Fibroblast of the aortic adventitia (primary cell): Measurements from ENCODE around the gene DHRS1. TPM values are rescaled to one million over a fixed set of nuclear protein-coding genes. Genes with fewer than 3 reads are reported as not detected.

Experiments
- DNase-seq: peaks from one replicate; pipeline ENCODE4 v3.0.0-alpha.2; 2010; ENCODE audit warnings: low read depth
- H3K4me3 ChIP-seq: 2 replicates; pipeline ENCODE4 v1.5.1; 2011; ENCODE audit warnings: low read depth, mild to moderate bottlenecking, control low read depth, low read length, moderate library complexity
- total RNA-seq: library from RNA; depleted of rRNA; stranded (reverse); fragments of >200 nt; gene quantifications from 2 replicates; pipeline ENCODE4 v1.2.3, GENCODE V29; 2012; ENCODE audit warnings: low replicate concordance
- TF ChIP-seq, protein P1 (sequence below): IDR thresholded peaks from 2 replicates; pipeline ENCODE4 v1.5.1; 2011; ENCODE audit warnings: mild to moderate bottlenecking, low read length, control low read depth, inconsistent platforms; ENCODE audit not compliant: insufficient read depth

Gene DHRS1
- total RNA-seq, 1 donor: 20.7 TPM

DNA sequence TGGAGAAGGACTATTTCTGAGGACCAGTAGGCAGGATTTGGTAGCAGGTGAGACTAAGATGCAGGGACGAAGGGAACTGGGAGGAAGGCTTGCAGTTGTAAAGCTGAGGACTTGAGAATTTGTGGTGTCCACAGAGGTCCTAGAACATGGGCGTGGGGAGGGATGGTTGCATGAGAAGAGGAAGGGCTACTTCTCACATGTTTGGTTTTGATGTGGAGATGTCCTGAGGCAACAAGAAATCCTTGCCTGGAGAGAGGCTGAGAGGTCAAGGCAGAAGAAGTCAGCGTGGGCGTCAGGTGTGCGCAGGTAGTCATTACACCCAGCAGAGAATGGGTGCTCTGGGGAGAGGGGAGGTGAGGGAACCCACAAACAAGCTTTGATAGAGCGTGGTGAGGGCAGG lies 22.5 kb downstream of the DHRS1 start:
- TF ChIP-seq, protein P1, sequence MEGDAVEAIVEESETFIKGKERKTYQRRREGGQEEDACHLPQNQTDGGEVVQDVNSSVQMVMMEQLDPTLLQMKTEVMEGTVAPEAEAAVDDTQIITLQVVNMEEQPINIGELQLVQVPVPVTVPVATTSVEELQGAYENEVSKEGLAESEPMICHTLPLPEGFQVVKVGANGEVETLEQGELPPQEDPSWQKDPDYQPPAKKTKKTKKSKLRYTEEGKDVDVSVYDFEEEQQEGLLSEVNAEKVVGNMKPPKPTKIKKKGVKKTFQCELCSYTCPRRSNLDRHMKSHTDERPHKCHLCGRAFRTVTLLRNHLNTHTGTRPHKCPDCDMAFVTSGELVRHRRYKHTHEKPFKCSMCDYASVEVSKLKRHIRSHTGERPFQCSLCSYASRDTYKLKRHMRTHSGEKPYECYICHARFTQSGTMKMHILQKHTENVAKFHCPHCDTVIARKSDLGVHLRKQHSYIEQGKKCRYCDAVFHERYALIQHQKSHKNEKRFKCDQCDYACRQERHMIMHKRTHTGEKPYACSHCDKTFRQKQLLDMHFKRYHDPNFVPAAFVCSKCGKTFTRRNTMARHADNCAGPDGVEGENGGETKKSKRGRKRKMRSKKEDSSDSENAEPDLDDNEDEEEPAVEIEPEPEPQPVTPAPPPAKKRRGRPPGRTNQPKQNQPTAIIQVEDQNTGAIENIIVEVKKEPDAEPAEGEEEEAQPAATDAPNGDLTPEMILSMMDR: no peak
- H3K4me3 ChIP-seq: no peak overlapping the region
- no peak for DNase-seq

DNA sequence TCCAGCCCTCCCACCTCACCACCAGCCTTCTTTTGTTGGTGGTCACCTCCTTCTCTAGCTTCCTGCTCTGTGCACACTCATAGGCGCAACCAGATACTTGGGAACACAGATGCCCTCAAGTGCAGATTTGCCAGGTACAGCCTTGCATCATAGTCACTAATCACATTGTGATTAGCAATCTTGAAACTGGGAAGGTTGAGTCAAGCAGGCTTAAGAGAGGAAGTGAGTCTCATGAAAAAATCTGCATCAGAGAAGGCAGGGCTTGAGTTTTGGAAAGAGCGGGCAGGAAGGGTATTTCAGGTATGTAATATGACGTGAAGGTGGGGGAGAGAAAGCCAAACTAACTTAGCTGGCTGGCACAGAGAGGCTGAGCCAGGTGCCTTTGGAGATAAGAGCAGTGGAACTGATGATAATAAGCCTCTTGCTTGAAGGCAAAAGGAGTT lies 25.5 kb downstream of the DHRS1 start:
- no peak overlapping the region for H3K4me3 ChIP-seq
- no peak for DNase-seq
- TF ChIP-seq, protein P1: no peak

DNA sequence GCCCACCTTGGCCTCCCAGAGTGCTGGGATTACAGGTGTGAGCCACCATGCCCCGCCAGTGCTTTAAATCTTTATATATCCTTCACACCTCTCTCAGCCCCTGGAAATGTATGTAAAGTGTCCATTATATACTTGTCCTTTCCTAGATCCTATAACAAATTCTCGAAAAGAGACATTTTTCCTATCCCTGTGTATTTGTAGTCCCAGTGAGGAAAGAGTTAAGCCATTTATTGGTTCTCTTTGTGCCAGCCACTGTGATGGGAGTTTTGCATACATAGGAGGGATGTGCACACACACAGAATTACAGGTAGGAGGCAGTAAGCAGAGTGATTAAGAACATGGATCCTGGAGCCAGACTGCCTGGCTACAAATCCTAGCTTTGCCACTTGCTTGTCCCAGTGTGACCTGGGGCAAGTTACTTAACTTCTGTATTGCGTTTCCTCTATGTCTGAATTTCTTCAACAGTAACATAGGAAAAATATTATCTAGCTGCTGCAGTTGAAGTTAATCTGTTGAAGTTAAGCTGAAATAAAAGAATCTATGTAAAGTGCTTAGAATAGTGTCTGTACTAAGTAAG lies 26.1 kb downstream of the DHRS1 start:
- H3K4me3 ChIP-seq: no peak overlapping the region
- TF ChIP-seq, protein P1: no peak
- DNase-seq: no peak

DNA sequence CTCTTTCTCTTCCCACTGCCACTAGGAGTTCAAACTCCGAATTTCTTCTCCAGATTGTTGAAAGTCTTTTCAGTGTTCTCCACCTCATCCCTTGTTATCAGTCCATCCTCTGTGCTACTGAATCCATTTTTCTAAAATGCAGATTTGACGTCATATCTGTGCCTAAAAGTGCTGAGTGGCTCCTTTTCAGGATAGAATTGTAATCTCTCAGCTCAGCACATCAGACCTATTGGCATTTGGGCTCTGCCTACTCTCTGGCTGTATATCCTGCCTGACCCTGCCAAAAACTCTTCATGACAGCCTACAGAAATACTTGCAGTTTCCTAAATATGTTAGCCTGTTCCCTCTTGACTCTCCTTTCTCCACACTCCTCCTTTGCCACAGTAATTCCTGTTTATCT lies 27.1 kb downstream of the DHRS1 start:
- no peak for DNase-seq
- TF ChIP-seq, protein P1: no peak
- no peak overlapping the region for H3K4me3 ChIP-seq

DNA sequence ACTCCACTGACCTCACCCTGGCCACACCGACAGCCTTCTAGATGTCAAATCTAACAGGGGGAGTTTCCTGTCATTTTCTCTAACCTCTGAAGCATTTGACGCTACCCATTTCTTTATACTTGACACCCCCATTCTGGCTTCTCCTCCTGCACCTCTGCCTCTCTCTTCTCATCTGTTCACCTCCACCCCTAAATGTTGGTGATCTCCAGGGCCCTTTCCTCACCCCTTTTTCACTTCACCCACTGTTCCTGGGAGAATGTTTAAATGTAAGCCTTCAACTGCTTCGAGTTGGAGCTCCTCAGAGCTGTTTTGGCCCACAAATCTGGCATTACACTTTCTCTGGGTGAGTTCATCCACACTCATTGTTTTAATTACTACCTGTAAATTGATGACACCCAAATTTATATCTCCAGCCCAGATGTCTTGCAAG lies 27.7 kb downstream of the DHRS1 start:
- peak overlapping the region; percentile 97 for H3K4me3 ChIP-seq
- no peak for DNase-seq
- TF ChIP-seq, protein P1: no peak

DNA sequence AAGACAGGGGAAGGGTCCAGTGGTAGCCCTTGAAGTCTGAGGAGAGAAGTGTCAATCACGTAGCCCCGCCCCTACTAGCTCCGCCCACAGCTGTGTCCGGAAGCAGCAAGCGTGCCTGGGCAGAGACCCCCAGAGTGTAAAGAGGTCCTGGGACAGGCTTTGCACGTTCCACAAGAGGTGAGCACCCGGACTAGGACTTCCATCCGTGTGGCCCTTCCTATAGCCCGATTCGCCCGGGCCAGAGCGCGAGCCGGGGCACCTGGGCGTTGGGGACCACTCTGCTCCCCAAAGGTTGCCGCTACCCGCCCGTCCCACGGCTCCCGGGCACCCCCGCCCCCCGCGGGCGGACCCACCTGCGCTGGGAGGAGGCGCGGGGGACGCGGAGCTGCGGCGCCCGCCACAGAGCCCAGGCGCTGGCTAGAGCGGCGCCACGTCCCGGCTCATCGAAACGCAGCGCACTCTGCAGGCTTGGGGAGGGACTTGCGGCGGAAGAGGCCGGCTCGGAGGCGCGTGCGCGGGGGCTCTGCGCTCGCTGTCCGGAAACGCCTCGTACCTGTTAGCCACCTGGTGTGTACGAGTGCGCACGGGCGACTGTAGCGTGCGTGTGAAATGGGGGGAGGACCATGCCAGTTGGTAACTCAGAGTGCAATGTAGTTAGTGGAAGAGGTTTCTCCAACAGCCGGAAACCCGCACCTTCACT lies 28.3 kb downstream of the DHRS1 start, which contains the start of gene RABGGTA:
Gene RABGGTA (minus strand): TSS at position 464 of the 700 bp plus-strand sequence. CDS start 482 bp downstream, outside the sequence.
- TF ChIP-seq, protein P1: peak; percentile 73
- H3K4me3 ChIP-seq: peak within 1 kb of the TSS; percentile 97
- DNase-seq: peak; percentile 85
